KOPT-K1 (cell line): ENCODE measurements around the gene PRLH.

ENCODE experiments used
- H3K27ac ChIP-seq: fragments of 200-600 bp; sonication (generic); 2 replicates; pipeline ENCODE4 v1.5.1; 2016; ENCODE audit warnings: antibody characterized with exemption, mild to moderate bottlenecking, low read depth, low read length; ENCODE audit not compliant: poor library complexity, severe bottlenecking
- H3K36me3 ChIP-seq: fragments of 200-600 bp; sonication (generic); 2 replicates; pipeline ENCODE4 v1.5.1; 2017; ENCODE audit warnings: antibody characterized with exemption, mild to moderate bottlenecking, low read length, moderate library complexity; ENCODE audit not compliant: insufficient read depth
- H3K9me3 ChIP-seq: fragments of 200-600 bp; sonication (generic); 2 replicates; pipeline ENCODE4 v1.5.1; 2017; ENCODE audit warnings: antibody characterized with exemption, low read length, mild to moderate bottlenecking; ENCODE audit not compliant: insufficient read depth, poor library complexity, severe bottlenecking

Gene PRLH

DNA sequence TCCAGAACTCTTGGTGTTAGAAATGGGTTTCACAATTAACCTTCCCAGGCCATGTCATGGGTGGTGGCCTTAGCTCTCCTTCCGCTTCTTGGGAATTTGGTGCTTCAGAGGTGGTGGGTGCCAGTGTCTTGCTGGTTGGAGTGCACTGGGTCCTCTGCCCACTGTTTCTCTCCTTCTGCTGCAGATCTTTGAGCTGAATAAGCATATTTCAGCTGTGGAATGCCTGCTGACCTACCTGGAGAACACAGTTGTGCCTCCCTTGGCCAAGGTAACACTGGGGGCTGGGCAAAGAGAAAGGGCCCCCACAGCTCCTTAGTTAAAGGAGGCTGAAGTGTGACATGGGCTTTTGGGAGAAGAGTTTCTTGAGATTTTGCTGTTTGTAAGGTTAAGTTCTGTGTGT lies 32.0 kb upstream of the PRLH start:
- Histone ChIP-seq H3K27ac (no peak overlapping the region), H3K36me3 (no peaks in the 10 kb centered on the region), H3K9me3 (no peaks in the 10 kb centered on the region)

DNA sequence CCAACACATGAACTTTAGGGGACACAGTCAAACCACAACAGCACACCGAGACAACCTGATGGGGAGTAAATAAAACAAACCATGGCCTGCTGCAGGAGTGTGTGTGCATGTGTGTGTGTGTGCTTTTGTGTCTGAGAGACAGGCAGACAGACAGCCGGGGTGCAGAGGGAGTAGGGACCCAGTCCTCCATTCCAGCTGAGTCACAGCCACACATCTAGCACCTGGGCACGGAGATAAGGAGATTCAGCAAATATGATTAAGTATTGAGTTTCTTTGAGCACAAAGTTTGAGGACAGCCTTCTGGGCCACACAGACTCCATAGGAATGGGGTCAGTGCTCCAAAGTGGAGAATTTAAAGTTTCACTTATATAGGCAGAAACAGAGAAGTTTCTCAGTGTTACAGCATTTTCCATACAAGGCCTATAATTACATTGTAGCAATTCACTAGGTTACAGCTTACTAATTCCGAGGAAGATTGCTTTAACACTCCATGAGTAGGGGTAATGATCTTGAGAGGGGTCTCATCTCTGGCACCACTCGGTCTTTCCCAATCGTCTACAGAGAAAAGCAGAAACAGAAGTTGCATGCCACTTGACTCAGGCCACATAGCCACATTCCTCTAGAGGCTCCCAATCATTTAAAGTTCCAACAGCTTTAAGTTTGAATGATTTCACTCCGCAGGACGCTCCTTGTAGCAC lies 30.8 kb upstream of the PRLH start:
- H3K27ac ChIP-seq = no peak overlapping the region
- H3K9me3 ChIP-seq = no peaks in the 10 kb centered on the region
- H3K36me3 ChIP-seq = no peaks in the 10 kb centered on the region

DNA sequence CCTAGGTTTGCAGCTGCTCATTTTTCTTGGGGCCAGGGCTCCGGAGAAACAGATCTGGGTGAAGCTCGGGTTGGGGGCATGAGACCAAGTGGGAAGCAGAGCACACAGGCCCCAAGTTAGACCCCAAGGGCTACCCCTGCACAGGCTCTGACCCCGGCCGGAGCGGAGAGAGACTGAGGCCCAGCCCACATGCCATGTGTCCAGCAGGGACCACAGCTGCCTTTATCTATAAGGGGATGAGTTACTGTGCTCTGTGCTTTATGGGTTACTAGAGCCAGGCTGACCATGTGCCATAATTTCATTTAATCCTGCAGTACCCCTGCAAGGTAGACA lies 30.3 kb upstream of the PRLH start:
- Histone ChIP-seq H3K27ac (no peak overlapping the region), H3K36me3 (no peaks in the 10 kb centered on the region), H3K9me3 (no peaks in the 10 kb centered on the region)

GRCh38 chr2:237536617-237537016 lies 29.8 kb upstream of the PRLH start:
- H3K36me3 ChIP-seq = no peaks in the 10 kb centered on the region
- H3K27ac ChIP-seq = no peak overlapping the region
- H3K9me3 ChIP-seq = no peaks in the 10 kb centered on the region

- no peak overlapping the region for H3K27ac ChIP-seq
- no peaks in the 10 kb centered on the region for H3K9me3 ChIP-seq
Observed at GRCh38 chr2:237538001-237538720, 28.2 kb upstream of the PRLH start.

GRCh38 chr2:237538901-237539300 lies 27.5 kb upstream of the PRLH start:
- no peaks in the 10 kb centered on the region for H3K9me3 ChIP-seq
- no peaks in the 10 kb centered on the region for H3K36me3 ChIP-seq
- no peak overlapping the region for H3K27ac ChIP-seq

More at GRCh38 chr2:237538001-237538720, 28.2 kb upstream of the PRLH start:
- H3K36me3 ChIP-seq = no peaks in the 10 kb centered on the region

- H3K27ac ChIP-seq = no peak overlapping the region
- no peaks in the 10 kb centered on the region for H3K9me3 ChIP-seq
- H3K36me3 ChIP-seq = no peaks in the 10 kb centered on the region
Observed at GRCh38 chr2:237539681-237540080, 26.7 kb upstream of the PRLH start.

GRCh38 chr2:237540223-237540775 lies 26.1 kb upstream of the PRLH start:
- Histone ChIP-seq H3K36me3 (no peaks in the 10 kb centered on the region), H3K27ac (no peak overlapping the region)

GRCh38 chr2:237540823-237541222 lies 25.6 kb upstream of the PRLH start:
- no peaks in the 10 kb centered on the region for H3K36me3 ChIP-seq
- no peak overlapping the region for H3K27ac ChIP-seq

More at GRCh38 chr2:237540223-237540775, 26.1 kb upstream of the PRLH start:
- no peaks in the 10 kb centered on the region for H3K9me3 ChIP-seq

DNA sequence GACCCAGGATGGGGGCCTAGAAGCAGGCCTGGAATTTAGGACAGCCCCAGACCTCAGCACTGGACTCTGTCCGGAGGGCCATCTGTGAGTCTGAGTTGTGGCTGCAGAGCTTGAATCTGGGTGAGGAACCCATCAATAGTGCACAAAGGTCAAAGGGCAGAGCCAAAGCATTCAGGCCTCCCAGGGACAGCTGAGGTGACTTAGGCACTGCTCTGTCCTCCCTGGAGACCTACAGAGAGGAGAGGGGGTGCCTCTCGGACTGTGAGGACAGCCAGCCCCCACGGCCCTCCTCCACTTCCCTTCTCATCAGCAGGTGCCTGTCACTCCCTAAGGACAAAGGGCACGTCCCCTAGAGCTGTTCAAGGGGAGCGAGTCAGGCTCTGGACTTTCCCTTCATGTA lies 25.1 kb upstream of the PRLH start:
- Histone ChIP-seq H3K36me3 (no peaks in the 10 kb centered on the region), H3K27ac (no peak overlapping the region)

More at GRCh38 chr2:237540823-237541222, 25.6 kb upstream of the PRLH start:
- H3K9me3 ChIP-seq = no peaks in the 10 kb centered on the region

DNA sequence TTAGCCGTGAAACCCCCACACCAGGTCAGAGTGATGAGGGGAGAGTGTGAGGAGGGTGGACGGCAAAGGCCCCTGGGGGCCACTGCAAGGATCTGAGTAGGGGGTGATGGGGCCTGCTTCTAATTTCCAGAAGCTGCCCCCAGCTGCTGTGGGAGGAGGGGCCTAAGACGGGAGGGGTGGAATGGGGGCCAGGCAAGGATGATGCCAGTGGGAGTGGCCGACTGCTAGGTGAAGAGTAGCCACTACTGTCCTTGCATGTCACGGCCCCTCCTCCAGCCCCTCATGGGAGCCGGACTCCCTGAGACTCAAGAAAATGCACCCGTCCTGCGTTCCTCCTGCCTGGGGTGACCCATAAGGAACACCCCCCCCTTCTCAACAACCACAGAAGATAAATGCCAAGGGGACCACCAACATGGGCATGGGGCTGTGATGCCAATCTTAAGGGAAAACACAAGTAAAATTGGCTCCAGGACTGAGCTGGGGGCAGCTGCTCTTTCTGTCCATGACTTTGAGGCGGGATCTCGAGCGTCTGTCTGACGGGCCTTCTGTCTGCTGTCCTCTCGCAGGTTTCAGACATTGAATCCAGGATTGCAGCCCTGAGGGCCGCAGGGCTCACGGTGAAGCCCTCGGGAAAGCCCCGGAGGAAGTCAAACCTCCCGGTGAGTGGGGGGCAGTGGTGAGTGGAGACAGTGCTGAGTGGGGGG lies 24.2 kb upstream of the PRLH start:
- H3K9me3 ChIP-seq = no peaks in the 10 kb centered on the region
- no peaks in the 10 kb centered on the region for H3K36me3 ChIP-seq
- H3K27ac ChIP-seq = no peak overlapping the region

More for the DNA sequence above, 25.1 kb upstream of the PRLH start:
- no peaks in the 10 kb centered on the region for H3K9me3 ChIP-seq

DNA sequence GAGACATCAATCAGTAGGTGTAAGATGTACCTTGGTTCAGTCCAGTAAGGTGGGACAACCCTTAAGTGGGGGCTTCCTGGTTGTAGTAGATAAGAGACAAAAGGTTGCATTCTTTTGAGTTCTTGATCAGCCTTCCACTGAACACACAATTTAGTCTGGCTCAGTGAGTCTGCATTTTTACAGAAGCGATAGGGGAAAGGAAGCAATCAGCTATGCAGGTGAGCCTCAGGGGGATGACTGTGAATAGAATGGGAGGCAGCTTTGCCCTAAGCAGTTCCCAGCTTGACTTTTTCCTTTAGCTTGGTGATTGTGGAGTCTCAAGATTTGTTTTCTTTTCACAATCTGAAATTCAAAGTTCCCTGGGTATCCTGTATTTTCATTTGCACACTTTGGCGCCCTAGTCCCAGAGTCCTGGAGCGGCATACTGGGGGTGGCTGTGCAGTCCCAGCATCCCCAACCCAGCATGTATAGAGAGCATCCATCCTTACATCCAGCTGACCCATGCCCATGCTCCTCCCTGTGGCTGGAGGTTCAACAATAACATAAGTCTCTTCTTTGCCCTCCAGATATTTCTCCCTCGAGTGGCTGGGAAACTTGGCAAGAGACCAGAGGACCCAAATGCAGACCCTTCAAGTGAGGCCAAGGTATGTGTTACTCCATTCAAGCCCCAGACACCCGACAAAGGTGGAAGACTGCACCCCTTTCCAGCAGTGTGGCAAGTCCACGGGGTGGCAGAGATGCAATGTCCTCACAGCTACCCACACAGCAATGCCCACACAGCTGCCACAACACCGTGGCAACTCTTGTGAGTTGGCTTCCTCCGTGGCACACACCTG lies 20.1 kb upstream of the PRLH start:
- Histone ChIP-seq H3K36me3 (no peaks in the 10 kb centered on the region), H3K27ac (no peak overlapping the region), H3K9me3 (no peaks in the 10 kb centered on the region)

- Histone ChIP-seq H3K9me3 (no peaks in the 10 kb centered on the region), H3K36me3 (no peaks in the 10 kb centered on the region), H3K27ac (no peak overlapping the region)
Observed at GRCh38 chr2:237546876-237547395, 19.4 kb upstream of the PRLH start.

- Histone ChIP-seq H3K9me3 (no peaks in the 10 kb centered on the region), H3K36me3 (no peaks in the 10 kb centered on the region), H3K27ac (no peak overlapping the region)
Observed at GRCh38 chr2:237547841-237548416, 18.4 kb upstream of the PRLH start.
